ENCODE results near the gene RAB8A. TPM values are rescaled to one million over a fixed set of nuclear protein-coding genes. Genes with fewer than 3 reads are reported as not detected.
"Not testable (repeated sequence)": the region's sequence is repeated elsewhere in the genome, so short reads cannot be mapped to it uniquely, and the experiment has no call there.

RAB8A gene
- total RNA-seq, 1 donor from 2014 or later, result 34.4 TPM

DNA sequence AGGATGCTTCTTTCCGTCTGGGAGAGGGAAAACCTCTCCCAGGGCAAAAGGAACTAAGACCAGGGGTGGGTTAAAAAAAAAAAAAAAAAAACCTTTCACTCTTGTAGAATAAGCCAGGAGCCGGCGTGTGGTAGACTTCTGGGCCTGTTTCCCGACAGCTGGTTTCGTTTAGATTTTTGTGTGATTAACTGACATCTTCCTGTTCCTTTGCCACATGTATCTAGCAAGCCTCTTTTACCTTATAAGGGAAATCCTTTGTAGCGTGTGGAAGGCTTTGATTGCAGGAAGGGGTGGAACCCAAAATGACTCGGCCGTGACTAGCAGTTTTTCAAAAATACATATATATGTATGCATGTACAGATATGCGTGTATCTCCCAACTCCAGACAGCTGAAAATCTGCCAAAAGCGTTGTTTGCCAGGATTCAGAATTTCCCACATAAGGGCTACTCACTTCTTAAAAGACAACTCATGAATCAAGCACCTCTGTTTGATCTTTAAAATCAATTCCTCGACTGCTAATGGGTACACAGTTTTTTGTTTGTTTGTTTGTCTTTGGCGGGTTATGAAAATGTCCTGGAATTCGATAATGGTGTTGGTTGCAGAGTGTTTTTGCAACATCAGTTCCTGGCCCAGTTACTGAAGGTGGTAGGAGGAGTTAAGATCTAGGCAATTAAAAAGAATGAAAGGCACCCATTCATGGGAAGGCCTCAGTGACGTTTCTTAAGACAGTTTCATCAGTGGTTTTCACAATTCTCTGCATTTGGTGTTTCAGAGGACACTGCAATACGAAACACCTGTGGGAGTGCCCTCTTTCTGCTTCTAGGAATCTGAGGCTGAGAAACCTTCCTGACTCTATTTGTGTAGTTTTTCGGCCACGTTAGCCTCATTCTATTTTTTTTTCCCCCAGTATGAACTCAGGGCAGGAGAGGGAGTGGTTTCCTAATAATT is 32.7 kb upstream of the RAB8A start:
- DNase-seq (ENCODE audit: low spot score), result peak; percentile 98

DNA sequence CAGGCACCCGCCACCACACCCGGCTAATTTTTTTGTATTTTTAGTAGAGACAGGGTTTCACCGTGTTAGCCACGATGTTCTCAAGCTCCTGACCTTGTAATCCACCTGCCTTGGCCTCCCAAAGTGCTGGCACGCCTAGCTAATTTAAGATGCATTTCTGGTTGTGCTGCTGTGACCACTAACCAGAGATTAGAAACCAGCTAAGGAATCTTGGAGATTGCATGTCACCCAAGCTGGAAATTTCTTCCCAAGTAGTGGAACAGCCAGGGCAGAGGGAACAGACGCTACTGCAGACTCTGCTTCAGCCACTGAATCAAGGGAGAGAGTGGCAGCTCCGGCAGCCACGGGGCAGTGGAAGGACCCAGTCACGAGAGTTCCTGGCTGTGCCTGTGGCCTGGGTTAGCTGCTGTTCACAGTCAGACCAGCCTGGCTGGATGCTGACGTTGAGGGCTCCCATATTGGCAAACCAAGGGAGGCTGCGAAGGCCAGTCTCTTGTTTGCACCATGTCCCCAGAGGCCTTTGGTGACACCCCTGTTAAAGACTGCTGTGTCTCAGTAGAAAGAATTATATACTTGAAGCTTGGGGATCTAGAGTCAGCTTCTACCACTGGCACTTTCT is 27.5 kb upstream of the RAB8A start:
- DNase-seq (ENCODE audit: low spot score), result no peak

GRCh38 chr19:16085115-16085514 is 26.6 kb upstream of the RAB8A start:
- DNase-seq (ENCODE audit: low spot score), result no peak

- not testable (repeated sequence) for DNase-seq (ENCODE audit: low spot score)
Observed at GRCh38 chr19:16087404-16087803, 24.3 kb upstream of the RAB8A start.

- no peak for DNase-seq (ENCODE audit: low spot score)
Observed at GRCh38 chr19:16087940-16088339, 23.7 kb upstream of the RAB8A start.

- no peak for DNase-seq (ENCODE audit: low spot score)
Observed at GRCh38 chr19:16088351-16089009, 23.2 kb upstream of the RAB8A start.

DNA sequence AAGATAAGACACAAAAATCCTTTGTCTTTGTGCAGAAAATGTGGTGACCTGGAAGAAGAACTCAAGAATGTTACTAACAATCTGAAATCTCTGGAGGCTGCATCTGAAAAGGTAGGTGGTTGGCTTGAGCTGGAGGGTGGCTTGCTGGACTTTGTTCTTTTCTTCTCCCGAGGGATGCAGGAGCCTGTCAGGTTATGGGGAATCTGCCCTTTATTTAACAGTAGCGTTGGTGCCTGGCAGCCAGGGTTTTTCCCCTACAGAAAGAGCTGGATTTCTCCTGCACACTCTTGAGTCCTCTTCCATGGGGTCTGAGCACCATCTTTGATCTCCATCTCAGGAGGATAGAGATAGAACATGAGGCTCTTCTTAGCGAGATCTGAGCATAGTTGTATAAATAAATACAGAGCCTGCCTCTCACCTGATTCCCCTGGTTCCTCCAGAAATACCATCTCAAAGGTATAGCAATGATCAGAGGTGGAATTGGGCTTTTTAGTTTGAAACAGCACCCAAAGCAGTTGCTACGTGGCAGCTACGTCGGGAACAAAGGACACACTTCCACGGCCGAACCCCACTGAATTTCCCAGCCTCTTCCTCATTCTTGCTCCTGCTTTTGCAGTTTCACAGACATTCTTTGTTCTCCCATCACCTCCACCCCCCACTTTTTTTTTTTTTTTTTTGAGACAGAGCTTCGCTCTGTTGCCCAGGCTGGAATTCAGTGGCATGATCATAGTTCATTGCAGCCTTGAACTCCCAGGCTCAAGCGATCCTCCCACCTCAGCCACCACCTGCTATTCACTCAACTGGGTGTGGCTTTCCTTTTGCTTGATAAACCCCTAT is 22.5 kb upstream of the RAB8A start:
- DNase-seq (ENCODE audit: low spot score), result no peak

GRCh38 chr19:16091546-16092475 is 19.9 kb upstream of the RAB8A start:
- no peak for DNase-seq (ENCODE audit: low spot score)

DNA sequence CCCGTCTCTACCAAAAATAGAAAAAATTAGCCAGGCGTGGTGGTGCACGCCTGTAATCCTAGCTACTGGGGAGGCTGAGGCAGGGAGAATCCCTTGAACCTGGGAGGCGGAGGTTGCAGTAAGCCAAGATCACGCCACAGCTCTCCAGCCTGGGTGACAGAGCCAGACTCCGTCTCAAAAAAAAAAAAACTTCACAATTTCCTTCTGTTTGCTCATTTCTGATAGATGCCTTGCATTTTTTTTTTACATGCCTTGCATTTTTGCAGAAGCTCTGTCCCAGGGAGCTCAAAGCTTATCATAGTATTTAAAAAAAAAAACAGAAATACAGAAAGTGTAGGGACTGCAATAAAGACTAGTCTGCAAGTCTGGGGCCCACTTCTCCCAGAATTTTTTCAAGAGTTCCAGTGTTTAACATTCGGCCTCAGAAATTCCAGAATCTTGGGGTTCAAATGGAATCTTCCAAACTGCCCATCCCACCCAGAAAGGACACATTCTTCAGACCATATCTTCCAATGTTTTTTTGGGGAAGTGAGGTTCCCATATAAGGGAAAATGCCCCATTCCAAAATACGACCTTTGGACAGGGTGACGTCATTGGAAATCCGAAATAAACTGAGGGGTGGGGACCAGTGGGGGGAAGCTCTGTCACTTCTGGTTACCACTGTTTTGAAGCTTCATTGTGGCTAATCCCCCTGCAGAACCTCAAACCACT is 17.2 kb upstream of the RAB8A start:
- peak; percentile 78 for DNase-seq (ENCODE audit: low spot score)

- no peak for DNase-seq (ENCODE audit: low spot score)
Observed at GRCh38 chr19:16095071-16095571, 16.6 kb upstream of the RAB8A start.

DNA sequence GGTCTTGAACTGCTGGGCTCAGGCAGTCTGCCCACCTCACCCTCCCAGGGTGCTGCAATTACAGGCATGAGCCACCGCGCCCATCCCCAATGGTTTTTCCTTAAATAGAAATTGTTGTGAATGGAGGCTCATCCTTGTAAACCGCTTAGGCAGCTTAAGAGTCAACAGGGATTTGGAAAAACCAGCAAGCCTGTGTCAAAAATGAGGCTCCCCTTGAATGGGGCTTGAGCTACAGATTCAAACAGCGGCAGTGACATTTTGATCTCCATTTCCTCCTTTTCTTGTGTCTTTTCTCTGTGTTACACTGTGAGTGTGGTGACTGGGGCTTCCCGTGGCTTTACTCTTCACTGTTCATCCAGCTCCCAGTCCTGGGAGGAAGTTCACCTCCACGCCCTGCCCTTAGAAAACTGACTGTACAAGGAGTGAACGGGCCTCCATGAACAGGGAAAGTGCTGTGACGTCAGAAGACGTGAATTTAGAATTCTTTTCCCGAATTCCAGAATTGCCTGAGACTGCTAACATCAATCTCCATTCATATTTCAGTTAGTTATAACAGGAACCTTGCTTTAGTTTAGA is 15.3 kb upstream of the RAB8A start:
- DNase-seq (ENCODE audit: low spot score), result peak; percentile 56

DNA sequence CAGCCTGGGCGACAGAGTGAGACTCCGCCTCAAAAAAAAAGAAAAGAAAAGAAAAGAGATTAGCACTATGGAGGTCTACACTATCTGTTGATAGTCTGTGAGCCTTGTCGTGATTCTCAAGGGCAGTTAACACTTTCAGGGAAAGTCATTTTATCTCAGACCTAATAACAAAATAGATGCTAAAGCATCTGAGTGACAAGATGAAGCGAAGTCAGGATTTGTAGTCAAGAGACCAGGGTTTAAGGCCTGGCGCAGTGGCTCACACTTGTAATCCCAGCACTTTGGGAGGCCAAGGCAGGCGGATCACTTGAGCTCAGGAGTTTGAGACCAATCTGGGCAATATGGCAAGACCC is 13.3 kb upstream of the RAB8A start:
- no peak for DNase-seq (ENCODE audit: low spot score)

- DNase-seq (ENCODE audit: low spot score), result no peak
Observed at GRCh38 chr19:16098821-16099220, 12.9 kb upstream of the RAB8A start.

- not testable (repeated sequence) for DNase-seq (ENCODE audit: low spot score)
Observed at GRCh38 chr19:16099314-16099965, 12.2 kb upstream of the RAB8A start.

DNA sequence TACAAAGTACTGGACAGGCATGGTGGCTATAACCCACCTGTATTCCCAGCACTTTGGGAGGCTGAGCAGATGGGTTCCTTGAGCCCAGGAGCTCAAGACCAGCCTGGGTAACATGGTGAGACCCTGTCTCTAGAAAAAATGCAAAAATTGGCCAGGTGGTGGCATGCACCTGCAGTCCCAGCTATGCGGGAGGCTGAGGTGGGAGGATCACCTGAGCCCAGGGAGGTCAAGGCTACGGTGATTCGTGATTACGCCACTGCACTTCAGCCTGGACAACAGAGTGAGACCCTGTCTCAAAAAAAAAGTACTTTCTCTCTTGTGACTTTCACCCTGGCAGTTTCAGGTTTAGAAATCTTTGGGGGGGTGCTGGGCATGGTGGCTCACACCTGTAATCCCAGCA is 11.2 kb upstream of the RAB8A start:
- DNase-seq (ENCODE audit: low spot score), result no peak

GRCh38 chr19:16104722-16105121 is 7.0 kb upstream of the RAB8A start:
- DNase-seq (ENCODE audit: low spot score), result no peak

GRCh38 chr19:16106121-16106520 is 5.6 kb upstream of the RAB8A start:
- peak; percentile 34 for DNase-seq (ENCODE audit: low spot score)

DNA sequence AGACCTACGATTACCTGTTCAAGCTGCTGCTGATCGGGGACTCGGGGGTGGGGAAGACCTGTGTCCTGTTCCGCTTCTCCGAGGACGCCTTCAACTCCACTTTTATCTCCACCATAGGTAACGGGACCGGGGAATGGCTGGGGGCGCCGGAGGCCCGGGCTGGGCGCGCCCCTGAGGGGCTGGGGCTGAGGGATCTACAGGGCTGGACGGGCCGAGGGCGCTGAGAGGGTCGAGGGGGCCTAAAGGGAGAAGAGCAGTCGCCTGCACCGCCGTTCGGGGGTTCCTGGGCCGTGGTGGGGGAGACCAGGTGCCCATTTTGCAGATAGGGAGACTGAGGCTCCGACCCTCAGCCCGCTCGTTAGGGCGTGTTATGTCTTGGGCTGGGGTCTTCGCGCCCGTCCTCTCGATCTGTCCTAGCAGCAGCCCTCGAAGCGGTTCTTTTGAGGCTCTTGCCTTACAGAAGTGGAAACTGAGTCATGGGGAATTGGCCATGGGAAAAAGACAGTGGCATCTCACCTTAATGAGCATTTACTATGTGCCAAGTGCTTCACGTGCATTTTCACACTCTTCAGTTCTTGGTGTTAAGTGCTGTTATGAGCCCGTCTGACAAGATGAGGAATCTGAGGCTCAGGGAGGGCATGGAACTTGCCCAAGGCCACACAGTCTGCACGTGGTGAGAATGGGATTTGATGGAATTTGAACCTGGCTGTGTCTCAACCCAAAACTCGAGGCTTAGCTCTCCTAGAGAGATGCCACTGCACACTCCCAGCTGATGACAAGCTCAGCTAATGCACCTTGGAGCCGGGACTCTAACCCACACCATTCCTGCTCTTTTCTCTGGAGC is 442 bp downstream of the RAB8A start:
- DNase-seq (ENCODE audit: low spot score), result no peak
